ENCODE results near the gene DLGAP4.

DLGAP4 gene

DNA sequence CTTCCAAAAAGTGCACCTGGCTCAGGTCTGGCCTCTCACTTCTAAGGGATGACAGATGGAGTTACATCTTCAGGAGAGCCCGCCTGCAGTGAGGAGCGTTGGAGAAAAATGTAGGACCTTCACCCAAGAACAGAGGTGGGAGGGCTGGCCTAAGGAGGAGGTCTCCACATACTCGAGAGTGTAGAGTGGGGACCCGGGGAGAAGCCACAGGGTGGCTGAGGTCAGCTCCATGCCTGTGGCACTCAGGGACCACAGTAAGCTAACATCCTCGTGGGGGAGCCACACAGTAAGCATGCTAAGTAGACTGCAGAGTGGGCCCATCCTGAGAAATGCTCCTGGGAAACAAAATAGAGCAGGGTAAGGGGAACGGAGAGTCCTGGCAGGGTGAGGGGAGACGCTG is 45.8 kb upstream of the DLGAP4 start:
- H3F3A ChIP-seq (ENCODE audit: insufficient read depth), result no peaks in the 10 kb centered on the region
- no peak overlapping the region for H3K9ac ChIP-seq (ENCODE audit: low read length)
- no peaks in the 10 kb centered on the region for H4K20me1 ChIP-seq (ENCODE audit: low read depth, low read length)
- TF ChIP-seq EZH2phosphoT487 (conservative IDR thresholded peaks at IDR 0.05; ENCODE audit: low read length) (no peak), CTCF (IDR thresholded peaks at IDR 0.05; ENCODE audit: insufficient read depth, low read length, poor library complexity, severe bottlenecking) (no peak)
- no peaks in the 10 kb centered on the region for H3K36me3 ChIP-seq (ENCODE audit: low read length)
- H3K4me2 ChIP-seq (ENCODE audit: low read depth, low read length, poor library complexity, severe bottlenecking), result no peak overlapping the region
- no peaks in the 10 kb centered on the region for H3K79me2 ChIP-seq (ENCODE audit: insufficient read depth, low read length)
- no peaks in the 10 kb centered on the region for H3K9me2 ChIP-seq (replicated peaks; ENCODE audit: insufficient read depth, low read length)
- H2AFZ ChIP-seq (ENCODE audit: low read depth, low read length, severe bottlenecking), result no peak overlapping the region
- H3K27ac ChIP-seq (ENCODE audit: low read depth, low read length), result no peak overlapping the region
- H3K4me3 ChIP-seq (ENCODE audit: insufficient read depth, low read length, poor library complexity, severe bottlenecking), result no peak overlapping the region
- H3K9me3 ChIP-seq (ENCODE audit: insufficient read depth, low read length), result no peaks in the 10 kb centered on the region
- no peaks in the 10 kb centered on the region for H3K27me3 ChIP-seq (ENCODE audit: low read length)

DNA sequence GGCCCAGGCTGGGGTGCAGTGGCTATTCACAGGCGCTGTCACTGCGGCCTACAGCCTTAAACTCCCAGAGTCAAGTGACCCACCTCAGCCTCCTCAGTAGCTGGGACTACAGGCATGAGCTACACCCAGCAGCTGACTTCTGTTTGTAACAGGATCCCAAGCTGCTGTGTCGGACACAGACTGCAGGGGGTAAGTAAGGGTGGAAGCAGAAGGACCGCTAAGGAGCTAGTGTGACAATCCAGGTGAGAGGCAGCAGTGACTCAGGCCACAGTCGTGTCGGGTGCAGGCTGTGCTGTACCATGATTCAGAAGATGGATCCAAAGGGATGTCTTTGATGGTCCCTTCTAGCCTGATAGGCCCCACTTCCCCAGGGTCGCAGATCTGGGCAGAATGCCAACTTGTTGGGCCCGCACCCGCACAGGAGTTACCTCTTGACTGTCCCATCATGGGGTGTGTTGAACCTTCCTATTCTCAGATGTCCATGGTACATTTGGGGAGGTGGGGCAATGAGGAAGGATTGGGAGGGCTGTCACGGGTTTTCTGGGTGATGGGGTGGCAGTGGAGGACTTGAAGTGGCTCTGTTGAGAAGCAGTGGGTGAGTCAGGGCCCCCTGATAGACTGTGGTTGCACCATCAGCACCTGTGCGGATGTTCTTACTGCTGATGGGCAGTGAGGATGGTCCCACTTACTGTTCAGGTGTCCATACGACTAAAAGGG is 44.6 kb upstream of the DLGAP4 start:
- Histone ChIP-seq H3K79me2 (ENCODE audit: insufficient read depth, low read length) (no peaks in the 10 kb centered on the region), H3K9ac (ENCODE audit: low read length) (no peak overlapping the region), H3F3A (ENCODE audit: insufficient read depth) (no peaks in the 10 kb centered on the region), H4K20me1 (ENCODE audit: low read depth, low read length) (no peaks in the 10 kb centered on the region), H3K27ac (ENCODE audit: low read depth, low read length) (no peak overlapping the region), H3K4me2 (ENCODE audit: low read depth, low read length, poor library complexity, severe bottlenecking) (no peak overlapping the region), H3K27me3 (ENCODE audit: low read length) (no peaks in the 10 kb centered on the region), H2AFZ (ENCODE audit: low read depth, low read length, severe bottlenecking) (no peak overlapping the region), H3K4me3 (ENCODE audit: insufficient read depth, low read length, poor library complexity, severe bottlenecking) (no peak overlapping the region), H3K9me2 (replicated peaks; ENCODE audit: insufficient read depth, low read length) (no peaks in the 10 kb centered on the region), H3K36me3 (ENCODE audit: low read length) (no peaks in the 10 kb centered on the region), H3K9me3 (ENCODE audit: insufficient read depth, low read length) (no peaks in the 10 kb centered on the region)
- TF ChIP-seq EZH2phosphoT487 (conservative IDR thresholded peaks at IDR 0.05; ENCODE audit: low read length), result no peak
- TF ChIP-seq CTCF (IDR thresholded peaks at IDR 0.05; ENCODE audit: insufficient read depth, low read length, poor library complexity, severe bottlenecking), result no peak

- Histone ChIP-seq H2AFZ (ENCODE audit: low read depth, low read length, severe bottlenecking) (no peak overlapping the region), H3K4me3 (ENCODE audit: insufficient read depth, low read length, poor library complexity, severe bottlenecking) (no peak overlapping the region), H3K27me3 (ENCODE audit: low read length) (no peaks in the 10 kb centered on the region), H3K79me2 (ENCODE audit: insufficient read depth, low read length) (no peaks in the 10 kb centered on the region), H3F3A (ENCODE audit: insufficient read depth) (no peaks in the 10 kb centered on the region), H3K9me3 (ENCODE audit: insufficient read depth, low read length) (no peaks in the 10 kb centered on the region), H4K20me1 (ENCODE audit: low read depth, low read length) (no peaks in the 10 kb centered on the region), H3K9me2 (replicated peaks; ENCODE audit: insufficient read depth, low read length) (no peaks in the 10 kb centered on the region), H3K4me2 (ENCODE audit: low read depth, low read length, poor library complexity, severe bottlenecking) (no peak overlapping the region), H3K36me3 (ENCODE audit: low read length) (no peaks in the 10 kb centered on the region), H3K27ac (ENCODE audit: low read depth, low read length) (no peak overlapping the region), H3K9ac (ENCODE audit: low read length) (no peak overlapping the region)
- TF ChIP-seq CTCF (IDR thresholded peaks at IDR 0.05; ENCODE audit: insufficient read depth, low read length, poor library complexity, severe bottlenecking), result no peak
- TF ChIP-seq EZH2phosphoT487 (conservative IDR thresholded peaks at IDR 0.05; ENCODE audit: low read length), result no peak
Observed at GRCh38 chr20:36262440-36262839, 43.7 kb upstream of the DLGAP4 start.
